ENCODE results near the gene AVEN. TPM values are rescaled to one million over a fixed set of nuclear protein-coding genes. Genes with fewer than 3 reads are reported as not detected.

The AVEN gene
- total and polyA plus RNA-seq, 2 experiments from 2014 or later, result 7.7 to 10.3 TPM

DNA sequence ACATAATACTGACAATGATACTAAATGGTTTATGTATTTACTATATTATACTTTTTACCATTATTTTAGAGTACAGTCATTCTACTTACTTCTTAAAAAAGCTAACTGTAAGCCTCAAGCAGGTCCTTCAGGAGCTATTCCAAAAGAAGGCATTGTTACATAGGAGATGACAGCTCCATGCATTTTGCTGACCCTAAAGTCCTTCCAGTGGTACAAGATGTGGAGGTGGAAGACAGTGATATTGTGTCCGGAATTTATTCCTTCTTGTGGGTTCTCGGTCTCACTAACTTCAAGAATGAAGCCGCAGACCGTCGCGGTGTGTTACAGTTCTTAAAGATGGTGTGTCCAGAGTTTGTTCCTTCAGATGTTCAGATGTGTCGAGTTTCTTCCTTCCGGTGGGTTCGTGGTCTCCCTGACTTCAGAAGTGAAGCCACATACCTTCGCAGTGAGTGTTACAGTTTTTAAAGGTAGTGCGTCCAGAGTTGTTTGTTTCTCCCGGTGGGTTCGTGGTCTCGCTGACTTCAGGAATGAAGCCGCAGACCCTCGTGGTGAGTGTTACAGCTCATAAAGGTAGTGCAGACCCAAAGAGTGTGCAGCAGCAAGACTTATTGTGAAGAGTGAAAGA, 20.9 kb downstream of the AVEN start (continued):
- no peak for TF ChIP-seq ZNF331 (CRISPR knock-in tag; IDR thresholded peaks at IDR 0.05; ENCODE audit: low read depth)
- no peak for TF ChIP-seq ZNF114 (CRISPR knock-in tag; IDR thresholded peaks at IDR 0.05)
- TF ChIP-seq EZH2phosphoT487 (IDR thresholded peaks at IDR 0.05; ENCODE audit: unreplicated experiment), result no peak
- no peak for TF ChIP-seq CREB1 (CRISPR knock-in tag; IDR thresholded peaks at IDR 0.05; ENCODE audit: low read depth)

DNA sequence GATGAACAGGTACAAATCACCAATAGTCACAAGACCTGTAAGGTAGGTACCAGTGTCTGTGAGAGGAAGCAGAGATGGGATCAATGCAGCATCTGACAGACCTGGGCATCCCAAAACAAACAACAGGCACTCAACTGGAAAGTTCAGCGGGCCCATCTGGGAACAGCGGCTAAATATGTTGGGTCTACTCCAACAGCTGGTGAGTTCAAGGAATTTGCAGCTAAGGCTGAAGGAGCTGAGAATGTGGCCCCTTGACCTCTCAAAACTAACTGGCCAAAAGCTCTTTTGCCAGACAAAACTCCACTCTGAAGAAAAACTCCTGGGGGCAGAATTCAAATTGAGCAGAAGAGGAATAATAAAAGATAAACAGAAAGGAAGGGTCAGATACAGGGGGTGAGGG, 24.4 kb downstream of the AVEN start:
- Mint-ChIP-seq H3K9me3 (no peaks in the 10 kb centered on the region), H3K4me1 (peaks cover 22% of the 10 kb centered on the region), H3K27me3 (ENCODE audit: insufficient read depth, low read depth, poor library complexity) (peaks cover 2% of the 10 kb centered on the region), H3K4me3 (no peak overlapping the region), H3K27ac (no peak overlapping the region), H3K36me3 (ENCODE audit: low read depth) (peaks cover 14% of the 10 kb centered on the region)
- Histone ChIP-seq H3F3A (replicated peaks; ENCODE audit: low read depth) (no peaks in the 10 kb centered on the region), H3K9me2 (ENCODE audit: insufficient read depth) (no peaks in the 10 kb centered on the region; the same call in 1 of the 2 replicates), H3K4me2 (no peak overlapping the region), H3K27ac (ENCODE audit: low read depth) (no peak overlapping the region), H4K20me1 (replicated peaks; ENCODE audit: insufficient read depth) (no peaks in the 10 kb centered on the region), H3K4me1 (ENCODE audit: insufficient read depth) (peaks cover 13% of the 10 kb centered on the region), H3K79me2 (replicated peaks; ENCODE audit: insufficient read depth) (no peaks in the 10 kb centered on the region), H3K36me3 (ENCODE audit: insufficient read depth) (no peaks in the 10 kb centered on the region), H3K27me3 (ENCODE audit: insufficient read depth) (no peaks in the 10 kb centered on the region), H2AFZ (no peak overlapping the region), H3K4me3 (no peak overlapping the region)
- ATAC-seq (no peak), DNase-seq (ENCODE audit: low spot score) (no peak)
- TF ChIP-seq, protein P1, sequence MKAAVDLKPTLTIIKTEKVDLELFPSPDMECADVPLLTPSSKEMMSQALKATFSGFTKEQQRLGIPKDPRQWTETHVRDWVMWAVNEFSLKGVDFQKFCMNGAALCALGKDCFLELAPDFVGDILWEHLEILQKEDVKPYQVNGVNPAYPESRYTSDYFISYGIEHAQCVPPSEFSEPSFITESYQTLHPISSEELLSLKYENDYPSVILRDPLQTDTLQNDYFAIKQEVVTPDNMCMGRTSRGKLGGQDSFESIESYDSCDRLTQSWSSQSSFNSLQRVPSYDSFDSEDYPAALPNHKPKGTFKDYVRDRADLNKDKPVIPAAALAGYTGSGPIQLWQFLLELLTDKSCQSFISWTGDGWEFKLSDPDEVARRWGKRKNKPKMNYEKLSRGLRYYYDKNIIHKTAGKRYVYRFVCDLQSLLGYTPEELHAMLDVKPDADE (IDR thresholded peaks at IDR 0.05), result no peak
- TF ChIP-seq CREB1 (CRISPR knock-in tag; IDR thresholded peaks at IDR 0.05; ENCODE audit: low read depth), result no peak
- no peak for TF ChIP-seq NANOG (IDR thresholded peaks at IDR 0.05; ENCODE audit: borderline replicate concordance)
- no peak for TF ChIP-seq JUNB (IDR thresholded peaks at IDR 0.05; ENCODE audit: unreplicated experiment)
- TF ChIP-seq, protein P2, sequence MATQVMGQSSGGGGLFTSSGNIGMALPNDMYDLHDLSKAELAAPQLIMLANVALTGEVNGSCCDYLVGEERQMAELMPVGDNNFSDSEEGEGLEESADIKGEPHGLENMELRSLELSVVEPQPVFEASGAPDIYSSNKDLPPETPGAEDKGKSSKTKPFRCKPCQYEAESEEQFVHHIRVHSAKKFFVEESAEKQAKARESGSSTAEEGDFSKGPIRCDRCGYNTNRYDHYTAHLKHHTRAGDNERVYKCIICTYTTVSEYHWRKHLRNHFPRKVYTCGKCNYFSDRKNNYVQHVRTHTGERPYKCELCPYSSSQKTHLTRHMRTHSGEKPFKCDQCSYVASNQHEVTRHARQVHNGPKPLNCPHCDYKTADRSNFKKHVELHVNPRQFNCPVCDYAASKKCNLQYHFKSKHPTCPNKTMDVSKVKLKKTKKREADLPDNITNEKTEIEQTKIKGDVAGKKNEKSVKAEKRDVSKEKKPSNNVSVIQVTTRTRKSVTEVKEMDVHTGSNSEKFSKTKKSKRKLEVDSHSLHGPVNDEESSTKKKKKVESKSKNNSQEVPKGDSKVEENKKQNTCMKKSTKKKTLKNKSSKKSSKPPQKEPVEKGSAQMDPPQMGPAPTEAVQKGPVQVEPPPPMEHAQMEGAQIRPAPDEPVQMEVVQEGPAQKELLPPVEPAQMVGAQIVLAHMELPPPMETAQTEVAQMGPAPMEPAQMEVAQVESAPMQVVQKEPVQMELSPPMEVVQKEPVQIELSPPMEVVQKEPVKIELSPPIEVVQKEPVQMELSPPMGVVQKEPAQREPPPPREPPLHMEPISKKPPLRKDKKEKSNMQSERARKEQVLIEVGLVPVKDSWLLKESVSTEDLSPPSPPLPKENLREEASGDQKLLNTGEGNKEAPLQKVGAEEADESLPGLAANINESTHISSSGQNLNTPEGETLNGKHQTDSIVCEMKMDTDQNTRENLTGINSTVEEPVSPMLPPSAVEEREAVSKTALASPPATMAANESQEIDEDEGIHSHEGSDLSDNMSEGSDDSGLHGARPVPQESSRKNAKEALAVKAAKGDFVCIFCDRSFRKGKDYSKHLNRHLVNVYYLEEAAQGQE (IDR thresholded peaks at IDR 0.05; ENCODE audit: unreplicated experiment), result no peak
- no peak for TF ChIP-seq EZH2 (IDR thresholded peaks at IDR 0.05; ENCODE audit: low read depth, unreplicated experiment)
- no peak for TF ChIP-seq ZNF331 (CRISPR knock-in tag; IDR thresholded peaks at IDR 0.05; ENCODE audit: low read depth)
- TF ChIP-seq STAT1 (IDR thresholded peaks at IDR 0.05; ENCODE audit: unreplicated experiment), result no peak
- no peak for TF ChIP-seq EZH2phosphoT487 (IDR thresholded peaks at IDR 0.05; ENCODE audit: unreplicated experiment)
- TF ChIP-seq POLR2AphosphoS5 (IDR thresholded peaks at IDR 0.05; ENCODE audit: low read depth), result no peak
- TF ChIP-seq, protein P3, sequence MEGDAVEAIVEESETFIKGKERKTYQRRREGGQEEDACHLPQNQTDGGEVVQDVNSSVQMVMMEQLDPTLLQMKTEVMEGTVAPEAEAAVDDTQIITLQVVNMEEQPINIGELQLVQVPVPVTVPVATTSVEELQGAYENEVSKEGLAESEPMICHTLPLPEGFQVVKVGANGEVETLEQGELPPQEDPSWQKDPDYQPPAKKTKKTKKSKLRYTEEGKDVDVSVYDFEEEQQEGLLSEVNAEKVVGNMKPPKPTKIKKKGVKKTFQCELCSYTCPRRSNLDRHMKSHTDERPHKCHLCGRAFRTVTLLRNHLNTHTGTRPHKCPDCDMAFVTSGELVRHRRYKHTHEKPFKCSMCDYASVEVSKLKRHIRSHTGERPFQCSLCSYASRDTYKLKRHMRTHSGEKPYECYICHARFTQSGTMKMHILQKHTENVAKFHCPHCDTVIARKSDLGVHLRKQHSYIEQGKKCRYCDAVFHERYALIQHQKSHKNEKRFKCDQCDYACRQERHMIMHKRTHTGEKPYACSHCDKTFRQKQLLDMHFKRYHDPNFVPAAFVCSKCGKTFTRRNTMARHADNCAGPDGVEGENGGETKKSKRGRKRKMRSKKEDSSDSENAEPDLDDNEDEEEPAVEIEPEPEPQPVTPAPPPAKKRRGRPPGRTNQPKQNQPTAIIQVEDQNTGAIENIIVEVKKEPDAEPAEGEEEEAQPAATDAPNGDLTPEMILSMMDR (conservative IDR thresholded peaks at IDR 0.05; ENCODE audit: low read depth in 2 of 2), result no peak
- no peak for TF ChIP-seq ZNF114 (CRISPR knock-in tag; IDR thresholded peaks at IDR 0.05)

Data from GM23338 (cell line).